ENCODE measurements around the gene GRIK4. TPM values are rescaled to one million over a fixed set of nuclear protein-coding genes. Genes with fewer than 3 reads are reported as not detected.
A peak's percentile ranks its signal among the peaks of the same experiment; 100 is the strongest.

GRIK4 gene
- total and polyA plus RNA-seq, 2 of the 4 experiments (the other 2 are of a cell fraction), result 0.18 to 0.38 TPM

GRCh38 chr11:120545813-120546212, 34.3 kb downstream of the GRIK4 start:
- TF ChIP-seq MAFK (IDR thresholded peaks at IDR 0.05; ENCODE audit: low read depth, low read length) (no peak), CTCF (conservative IDR thresholded peaks at IDR 0.05; ENCODE audit: low read depth, low read length) (no peak), RCOR1 (IDR thresholded peaks at IDR 0.05; ENCODE audit: insufficient replicate concordance, low read length) (no peak), MAZ (IDR thresholded peaks at IDR 0.05; ENCODE audit: borderline replicate concordance, low read depth, low read length) (no peak), CHD1 (IDR thresholded peaks at IDR 0.05; ENCODE audit: low read depth, low read length) (no peak), FOS (IDR thresholded peaks at IDR 0.05; ENCODE audit: low read depth, low read length) (no peak), RFX5 (IDR thresholded peaks at IDR 0.05; ENCODE audit: low read depth, low read length) (no peak), ELK1 (IDR thresholded peaks at IDR 0.05; ENCODE audit: borderline replicate concordance, low read depth, low read length) (no peak), MXI1 (IDR thresholded peaks at IDR 0.05; ENCODE audit: borderline replicate concordance, low read depth, low read length) (no peak)
- Histone ChIP-seq H3K9ac (ENCODE audit: low read depth, low read length) (no peak overlapping the region), H3K36me3 (ENCODE audit: control insufficient read depth, insufficient read depth, low read length) (no peaks in the 10 kb centered on the region), H4K20me1 (ENCODE audit: insufficient read depth, low read length) (peaks cover 10% of the 10 kb centered on the region), H3K9me1 (ENCODE audit: insufficient read depth, low read length) (peaks cover 24% of the 10 kb centered on the region), H3K18ac (ENCODE audit: low read depth, low read length) (no peak overlapping the region), H2BK20ac (ENCODE audit: low read depth, low read length) (peak overlapping the region; percentile 39; the same call in 1 of the 2 replicates), H3K4me3 (ENCODE audit: insufficient read depth, low read depth, low read length) (no peak overlapping the region), H3K9me3 (ENCODE audit: control insufficient read depth, insufficient read depth, low read length) (no peaks in the 10 kb centered on the region), H2AK9ac (replicated peaks; ENCODE audit: low read depth, low read length, poor library complexity) (peak overlapping the region; percentile 93), H2BK15ac (ENCODE audit: low read depth, low read length) (0 out of 3 replicates have a peak overlapping the region, but pooled peaks have one; percentile 51), H2BK120ac (ENCODE audit: low read depth, low read length) (peak overlapping the region; percentile 26; the same call in 1 of the 2 replicates), H3K79me1 (ENCODE audit: low read depth in 1 of 2, low read length in 2 of 2) (no peaks in the 10 kb centered on the region), H2BK5ac (ENCODE audit: low read depth, low read length, poor library complexity, severe bottlenecking) (no peak overlapping the region), H4K91ac (ENCODE audit: insufficient read depth, low read depth, low read length) (peak overlapping the region; percentile 31), H2AFZ (replicated peaks; ENCODE audit: low read length, poor library complexity) (no peak overlapping the region), H3K27me3 (ENCODE audit: control insufficient read depth, insufficient read depth, low read length) (no peaks in the 10 kb centered on the region), H3K56ac (ENCODE audit: extremely low read depth, insufficient read depth, low read length) (no peak overlapping the region), H3K4me1 (ENCODE audit: control insufficient read depth, insufficient read depth, low read length) (peaks cover 26% of the 10 kb centered on the region), H3K4me2 (ENCODE audit: low read depth, low read length) (no peak overlapping the region), H4K8ac (ENCODE audit: low read depth in 2 of 2, low read length in 2 of 2) (no peak overlapping the region), H3K27ac (ENCODE audit: insufficient read depth, low read length) (no peak overlapping the region), H4K5ac (ENCODE audit: low read depth, low read length) (no peak overlapping the region), H2AK5ac (ENCODE audit: low read depth, low read length) (peak overlapping the region; percentile 57; the same call in 1 of the 2 replicates), H3K14ac (replicated peaks; ENCODE audit: low read depth, low read length) (no peak overlapping the region), H3K4ac (ENCODE audit: low read depth, low read length) (peak overlapping the region; percentile 72; the same call in 1 of the 2 replicates), H3K23ac (ENCODE audit: low read depth, low read length) (no peak overlapping the region)
- ChIA-PET POLR2A (ENCODE audit: unreplicated experiment) (no interaction called here), CTCF (no interaction called here)
- ATAC-seq (ENCODE audit: low read depth), result no peak
- DNase-seq, result no peak
- dilution Hi-C loops (cut with HindIII; ENCODE audit: low sequenced_read_pairs, unreplicated experiment), result no loop called here
- BruUV-seq (replicated peaks), result no TSS peak
- WGBS, 2 experiments (ENCODE audit: extremely low coverage in 2 of 2, insufficient read length in 1 of 2), result 92% methylated on average over 2 of the region's 7 CpGs; no CpG with 5 or more reads in 1 of the 2 experiments
- in situ Hi-C loops (cut with MboI; ENCODE audit: low sequenced_read_pairs), result no loop called here
- intact Hi-C loops (cut with micrococcal nuclease), result loop anchor here (2.0 to 10.0 kb wide), 3 partner anchors 29 to 209 kb away; partner anchors contain the start of gene ARHGEF12
